GM23338 (cell line): ENCODE measurements around the gene TXNDC17. TPM values are rescaled to one million over a fixed set of nuclear protein-coding genes. Genes with fewer than 3 reads are reported as not detected.
A peak's percentile ranks its signal among the peaks of the same experiment; 100 is the strongest.

Experiments used
- ATAC-seq: fragments of 200-7000 bp; cut with Tn5 transposase; 3 replicates; pipeline ENCODE4 v1.9.1; 2020
- DNase-seq: peaks from one replicate; pipeline ENCODE4 v3.0.0-alpha.2; 2015; ENCODE audit warnings: low spot score
- H2AFZ ChIP-seq: fragments of 200-600 bp; sonication (generic); 2 replicates; pipeline ENCODE4 v1.8.0; 2016; ENCODE audit warnings: antibody characterized with exemption, mild to moderate bottlenecking, moderate library complexity
- H3F3A ChIP-seq: fragments of 200-600 bp; sonication (generic); replicated peaks from 2 replicates; pipeline ENCODE4 v1.8.0; 2017; ENCODE audit warnings: antibody characterized with exemption, mixed run types, low read depth
- H3K27ac ChIP-seq: fragments of 200-600 bp; sonication (generic); 2 replicates; pipeline ENCODE4 v1.6.1; 2016; ENCODE audit warnings: low read depth
- H3K27me3 ChIP-seq: fragments of 200-600 bp; sonication (generic); 2 replicates; pipeline ENCODE4 v1.8.0; 2016; ENCODE audit warnings: mild to moderate bottlenecking, mixed run types, moderate library complexity; ENCODE audit not compliant: insufficient read depth
- H3K36me3 ChIP-seq: fragments of 200-600 bp; sonication (generic); 2 replicates; pipeline ENCODE4 v1.8.0; 2016; ENCODE audit warnings: mild to moderate bottlenecking; ENCODE audit not compliant: insufficient read depth
- H3K4me1 ChIP-seq: fragments of 200-600 bp; sonication (generic); 2 replicates; pipeline ENCODE4 v1.8.0; 2016; ENCODE audit warnings: mild to moderate bottlenecking, moderate library complexity; ENCODE audit not compliant: insufficient read depth
- H3K4me2 ChIP-seq: fragments of 200-600 bp; sonication (generic); 2 replicates; pipeline ENCODE4 v1.7.1; 2017; ENCODE audit warnings: mixed run types
- H3K4me3 ChIP-seq: fragments of 200-600 bp; sonication (generic); 2 replicates; pipeline ENCODE4 v1.6.1; 2016; ENCODE audit warnings: mixed run types
- H3K79me2 ChIP-seq: fragments of 200-600 bp; sonication (generic); replicated peaks from 2 replicates; pipeline ENCODE4 v1.8.0; 2017; ENCODE audit warnings: mild to moderate bottlenecking; ENCODE audit not compliant: insufficient read depth
- H3K9me2 ChIP-seq: fragments of 200-600 bp; sonication (generic); 2 replicates; pipeline ENCODE4 v1.8.0; 2017; ENCODE audit not compliant: insufficient read depth
- H4K20me1 ChIP-seq: fragments of 200-600 bp; sonication (generic); replicated peaks from 2 replicates; pipeline ENCODE4 v1.8.0; 2017; ENCODE audit warnings: mild to moderate bottlenecking; ENCODE audit not compliant: insufficient read depth
- H3K27ac Mint-ChIP-seq: 2 replicates; pipeline ENCODE4 v1.8.0; 2020; ENCODE audit warnings: inconsistent platforms, mild to moderate bottlenecking, moderate library complexity, mixed read lengths
- H3K27me3 Mint-ChIP-seq: 3 replicates; pipeline ENCODE4 v1.8.0; 2022; ENCODE audit warnings: low read depth, mild to moderate bottlenecking, moderate library complexity, mixed read lengths, inconsistent platforms; ENCODE audit not compliant: insufficient read depth, poor library complexity
- H3K36me3 Mint-ChIP-seq: 3 replicates; pipeline ENCODE4 v1.8.0; 2021; ENCODE audit warnings: low read depth, mild to moderate bottlenecking, inconsistent platforms, moderate library complexity, mixed read lengths
- H3K4me1 Mint-ChIP-seq: 3 replicates; pipeline ENCODE4 v1.8.0; 2020; ENCODE audit warnings: mild to moderate bottlenecking, inconsistent platforms, mixed read lengths
- H3K4me3 Mint-ChIP-seq: 3 replicates; pipeline ENCODE4 v1.8.0; 2021; ENCODE audit warnings: moderate library complexity, mild to moderate bottlenecking, inconsistent platforms, mixed read lengths
- H3K9me3 Mint-ChIP-seq: 3 replicates; pipeline ENCODE4 v1.8.0; 2020; ENCODE audit warnings: moderate library complexity, mild to moderate bottlenecking, inconsistent platforms, mixed read lengths
- POLR2AphosphoS5 ChIP-seq: IDR thresholded peaks from 2 replicates; pipeline ENCODE4 v1.6.1; 2016; ENCODE audit warnings: antibody characterized with exemption, low read depth
- STAT1 ChIP-seq: IDR thresholded peaks from one replicate; pipeline ENCODE4 v1.6.1; 2016; ENCODE audit warnings: antibody characterized with exemption; ENCODE audit not compliant: unreplicated experiment
- ZNF114 ChIP-seq: fragments of 250-450 bp; sonication (Bioruptor Pico); IDR thresholded peaks from 2 replicates; pipeline ENCODE4 v1.5.0; 2020; ENCODE audit warnings: mild to moderate bottlenecking, moderate library complexity
- polyA plus RNA-seq: library from polyadenylated mRNA; unstranded; fragments of >200 nt; fragmentation: Nextera tagmentation; extraction: Ambion mirVana; gene quantifications from 2 replicates; pipeline ENCODE4 v1.2.1, GENCODE V29; 2016
- total RNA-seq: library from RNA; depleted of rRNA; stranded (reverse); fragments of >200 nt; shearing (Covaris generic); gene quantifications from 2 replicates; pipeline ENCODE4 v1.2.3, GENCODE V29; 2014
- TF ChIP-seq, protein P1 (sequence below), 2 experiments: fragments of 200-600 bp in 1 of 2; sonication (generic) in 1 of 2; conservative IDR thresholded peaks; 2 replicates each; pipeline versions ENCODE4 v1.5.1 to v1.6.1; 2016 to 2017; ENCODE audit warnings: antibody characterized with exemption in 2 of 2, low read depth in 2 of 2, mild to moderate bottlenecking in 2 of 2, moderate library complexity in 1 of 2
- TF ChIP-seq, protein P2 (sequence below): IDR thresholded peaks from one replicate; pipeline ENCODE4 v1.6.1; 2018; ENCODE audit warnings: antibody characterized with exemption; ENCODE audit not compliant: unreplicated experiment
- TF ChIP-seq, protein P3 (sequence below): fragments of 250-450 bp; sonication (Bioruptor Pico); IDR thresholded peaks from 2 replicates; pipeline ENCODE4 v1.5.0; 2020; ENCODE audit warnings: mild to moderate bottlenecking, moderate library complexity

TXNDC17 gene
- total and polyA plus RNA-seq, 2 experiments from 2014 or later, result 202 to 887 TPM

DNA sequence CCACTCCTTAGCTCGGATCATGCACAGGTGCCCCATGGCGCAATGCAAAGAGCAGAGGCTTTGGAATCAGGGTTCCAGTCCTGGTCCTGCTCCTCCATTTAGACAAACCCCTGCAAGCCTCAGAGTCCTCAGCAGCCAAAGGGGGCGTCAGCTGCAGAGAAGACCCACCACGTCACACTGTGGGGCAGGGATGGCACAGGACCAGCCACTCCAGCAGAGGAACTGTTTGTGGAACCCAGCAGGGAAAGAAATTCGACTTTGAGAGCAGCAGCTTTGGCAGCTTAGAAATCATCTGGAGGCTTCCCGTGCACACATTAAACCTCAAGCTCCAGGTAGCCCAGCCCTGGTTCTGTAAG lies 35.9 kb downstream of the TXNDC17 start:
- Histone ChIP-seq H4K20me1 (no peaks in the 10 kb centered on the region), H2AFZ (no peak overlapping the region), H3K4me1 (no peaks in the 10 kb centered on the region; the same call in 1 of the 2 replicates), H3K27me3 (no peaks in the 10 kb centered on the region), H3K36me3 (no peaks in the 10 kb centered on the region), H3K79me2 (no peaks in the 10 kb centered on the region), H3K9me2 (no peaks in the 10 kb centered on the region), H3F3A (no peaks in the 10 kb centered on the region), H3K27ac (no peak overlapping the region), H3K4me2 (no peak overlapping the region), H3K4me3 (no peak overlapping the region)
- peak; percentile 32 for ATAC-seq
- no peaks in the 10 kb centered on the region for H3K36me3 Mint-ChIP-seq
- DNase-seq, result no peak
- H3K4me1 Mint-ChIP-seq, result peaks cover 2% of the 10 kb centered on the region; the same call in 1 of the 3 replicates
- no peak overlapping the region for H3K27ac Mint-ChIP-seq
- no peak for TF ChIP-seq ZNF114 (CRISPR knock-in tag)
- TF ChIP-seq POLR2AphosphoS5, result no peak
- TF ChIP-seq, protein P1, sequence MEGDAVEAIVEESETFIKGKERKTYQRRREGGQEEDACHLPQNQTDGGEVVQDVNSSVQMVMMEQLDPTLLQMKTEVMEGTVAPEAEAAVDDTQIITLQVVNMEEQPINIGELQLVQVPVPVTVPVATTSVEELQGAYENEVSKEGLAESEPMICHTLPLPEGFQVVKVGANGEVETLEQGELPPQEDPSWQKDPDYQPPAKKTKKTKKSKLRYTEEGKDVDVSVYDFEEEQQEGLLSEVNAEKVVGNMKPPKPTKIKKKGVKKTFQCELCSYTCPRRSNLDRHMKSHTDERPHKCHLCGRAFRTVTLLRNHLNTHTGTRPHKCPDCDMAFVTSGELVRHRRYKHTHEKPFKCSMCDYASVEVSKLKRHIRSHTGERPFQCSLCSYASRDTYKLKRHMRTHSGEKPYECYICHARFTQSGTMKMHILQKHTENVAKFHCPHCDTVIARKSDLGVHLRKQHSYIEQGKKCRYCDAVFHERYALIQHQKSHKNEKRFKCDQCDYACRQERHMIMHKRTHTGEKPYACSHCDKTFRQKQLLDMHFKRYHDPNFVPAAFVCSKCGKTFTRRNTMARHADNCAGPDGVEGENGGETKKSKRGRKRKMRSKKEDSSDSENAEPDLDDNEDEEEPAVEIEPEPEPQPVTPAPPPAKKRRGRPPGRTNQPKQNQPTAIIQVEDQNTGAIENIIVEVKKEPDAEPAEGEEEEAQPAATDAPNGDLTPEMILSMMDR (conservative IDR thresholded peaks at IDR 0.05; ENCODE audit: low read depth in 2 of 2), result no peak
- TF ChIP-seq, protein P2, sequence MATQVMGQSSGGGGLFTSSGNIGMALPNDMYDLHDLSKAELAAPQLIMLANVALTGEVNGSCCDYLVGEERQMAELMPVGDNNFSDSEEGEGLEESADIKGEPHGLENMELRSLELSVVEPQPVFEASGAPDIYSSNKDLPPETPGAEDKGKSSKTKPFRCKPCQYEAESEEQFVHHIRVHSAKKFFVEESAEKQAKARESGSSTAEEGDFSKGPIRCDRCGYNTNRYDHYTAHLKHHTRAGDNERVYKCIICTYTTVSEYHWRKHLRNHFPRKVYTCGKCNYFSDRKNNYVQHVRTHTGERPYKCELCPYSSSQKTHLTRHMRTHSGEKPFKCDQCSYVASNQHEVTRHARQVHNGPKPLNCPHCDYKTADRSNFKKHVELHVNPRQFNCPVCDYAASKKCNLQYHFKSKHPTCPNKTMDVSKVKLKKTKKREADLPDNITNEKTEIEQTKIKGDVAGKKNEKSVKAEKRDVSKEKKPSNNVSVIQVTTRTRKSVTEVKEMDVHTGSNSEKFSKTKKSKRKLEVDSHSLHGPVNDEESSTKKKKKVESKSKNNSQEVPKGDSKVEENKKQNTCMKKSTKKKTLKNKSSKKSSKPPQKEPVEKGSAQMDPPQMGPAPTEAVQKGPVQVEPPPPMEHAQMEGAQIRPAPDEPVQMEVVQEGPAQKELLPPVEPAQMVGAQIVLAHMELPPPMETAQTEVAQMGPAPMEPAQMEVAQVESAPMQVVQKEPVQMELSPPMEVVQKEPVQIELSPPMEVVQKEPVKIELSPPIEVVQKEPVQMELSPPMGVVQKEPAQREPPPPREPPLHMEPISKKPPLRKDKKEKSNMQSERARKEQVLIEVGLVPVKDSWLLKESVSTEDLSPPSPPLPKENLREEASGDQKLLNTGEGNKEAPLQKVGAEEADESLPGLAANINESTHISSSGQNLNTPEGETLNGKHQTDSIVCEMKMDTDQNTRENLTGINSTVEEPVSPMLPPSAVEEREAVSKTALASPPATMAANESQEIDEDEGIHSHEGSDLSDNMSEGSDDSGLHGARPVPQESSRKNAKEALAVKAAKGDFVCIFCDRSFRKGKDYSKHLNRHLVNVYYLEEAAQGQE, result no peak
- no peaks in the 10 kb centered on the region for H3K9me3 Mint-ChIP-seq
- no peaks in the 10 kb centered on the region for H3K27me3 Mint-ChIP-seq
- H3K4me3 Mint-ChIP-seq, result no peak overlapping the region

DNA sequence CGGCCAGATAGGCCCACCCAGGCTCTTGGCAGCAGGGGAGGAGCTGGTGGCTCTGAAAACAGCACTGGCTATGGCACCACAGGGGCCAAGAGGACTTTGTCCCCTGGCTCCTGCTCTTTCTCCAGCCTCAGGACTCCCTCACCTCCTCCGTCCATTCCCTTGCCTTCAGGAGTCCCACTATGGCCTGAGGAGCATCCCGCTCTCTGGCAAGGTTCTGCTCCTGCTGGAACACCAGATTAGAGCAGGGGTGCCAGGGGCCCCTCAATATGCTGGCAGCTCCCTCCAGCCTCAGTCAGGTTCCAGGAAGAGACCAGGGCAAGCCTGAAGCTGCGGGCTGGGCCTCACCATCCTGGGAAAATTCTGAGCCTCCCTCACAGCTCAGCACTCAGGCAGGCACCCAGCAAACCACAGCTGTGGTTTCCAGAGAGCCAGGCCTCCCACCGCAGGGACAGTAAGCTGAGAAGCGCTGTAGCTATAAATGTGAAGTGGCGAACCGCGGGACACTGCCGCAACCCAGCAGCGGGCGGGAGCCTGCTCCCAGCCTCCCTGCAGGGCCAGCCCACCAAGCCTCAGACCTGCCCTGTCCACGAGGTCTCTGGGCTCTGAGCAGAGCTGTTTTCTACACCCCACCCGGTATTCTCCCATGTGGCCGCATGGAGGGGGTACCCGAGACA lies 36.4 kb downstream of the TXNDC17 start:
- no peak overlapping the region for H3K4me3 ChIP-seq
- no peaks in the 10 kb centered on the region; the same call in 1 of the 2 replicates for H3K4me1 ChIP-seq
- H3K27ac ChIP-seq, result no peak overlapping the region
- no peak overlapping the region for H2AFZ ChIP-seq
- no peak overlapping the region for H3K4me2 ChIP-seq
- no peak for TF ChIP-seq STAT1
- TF ChIP-seq, protein P3, sequence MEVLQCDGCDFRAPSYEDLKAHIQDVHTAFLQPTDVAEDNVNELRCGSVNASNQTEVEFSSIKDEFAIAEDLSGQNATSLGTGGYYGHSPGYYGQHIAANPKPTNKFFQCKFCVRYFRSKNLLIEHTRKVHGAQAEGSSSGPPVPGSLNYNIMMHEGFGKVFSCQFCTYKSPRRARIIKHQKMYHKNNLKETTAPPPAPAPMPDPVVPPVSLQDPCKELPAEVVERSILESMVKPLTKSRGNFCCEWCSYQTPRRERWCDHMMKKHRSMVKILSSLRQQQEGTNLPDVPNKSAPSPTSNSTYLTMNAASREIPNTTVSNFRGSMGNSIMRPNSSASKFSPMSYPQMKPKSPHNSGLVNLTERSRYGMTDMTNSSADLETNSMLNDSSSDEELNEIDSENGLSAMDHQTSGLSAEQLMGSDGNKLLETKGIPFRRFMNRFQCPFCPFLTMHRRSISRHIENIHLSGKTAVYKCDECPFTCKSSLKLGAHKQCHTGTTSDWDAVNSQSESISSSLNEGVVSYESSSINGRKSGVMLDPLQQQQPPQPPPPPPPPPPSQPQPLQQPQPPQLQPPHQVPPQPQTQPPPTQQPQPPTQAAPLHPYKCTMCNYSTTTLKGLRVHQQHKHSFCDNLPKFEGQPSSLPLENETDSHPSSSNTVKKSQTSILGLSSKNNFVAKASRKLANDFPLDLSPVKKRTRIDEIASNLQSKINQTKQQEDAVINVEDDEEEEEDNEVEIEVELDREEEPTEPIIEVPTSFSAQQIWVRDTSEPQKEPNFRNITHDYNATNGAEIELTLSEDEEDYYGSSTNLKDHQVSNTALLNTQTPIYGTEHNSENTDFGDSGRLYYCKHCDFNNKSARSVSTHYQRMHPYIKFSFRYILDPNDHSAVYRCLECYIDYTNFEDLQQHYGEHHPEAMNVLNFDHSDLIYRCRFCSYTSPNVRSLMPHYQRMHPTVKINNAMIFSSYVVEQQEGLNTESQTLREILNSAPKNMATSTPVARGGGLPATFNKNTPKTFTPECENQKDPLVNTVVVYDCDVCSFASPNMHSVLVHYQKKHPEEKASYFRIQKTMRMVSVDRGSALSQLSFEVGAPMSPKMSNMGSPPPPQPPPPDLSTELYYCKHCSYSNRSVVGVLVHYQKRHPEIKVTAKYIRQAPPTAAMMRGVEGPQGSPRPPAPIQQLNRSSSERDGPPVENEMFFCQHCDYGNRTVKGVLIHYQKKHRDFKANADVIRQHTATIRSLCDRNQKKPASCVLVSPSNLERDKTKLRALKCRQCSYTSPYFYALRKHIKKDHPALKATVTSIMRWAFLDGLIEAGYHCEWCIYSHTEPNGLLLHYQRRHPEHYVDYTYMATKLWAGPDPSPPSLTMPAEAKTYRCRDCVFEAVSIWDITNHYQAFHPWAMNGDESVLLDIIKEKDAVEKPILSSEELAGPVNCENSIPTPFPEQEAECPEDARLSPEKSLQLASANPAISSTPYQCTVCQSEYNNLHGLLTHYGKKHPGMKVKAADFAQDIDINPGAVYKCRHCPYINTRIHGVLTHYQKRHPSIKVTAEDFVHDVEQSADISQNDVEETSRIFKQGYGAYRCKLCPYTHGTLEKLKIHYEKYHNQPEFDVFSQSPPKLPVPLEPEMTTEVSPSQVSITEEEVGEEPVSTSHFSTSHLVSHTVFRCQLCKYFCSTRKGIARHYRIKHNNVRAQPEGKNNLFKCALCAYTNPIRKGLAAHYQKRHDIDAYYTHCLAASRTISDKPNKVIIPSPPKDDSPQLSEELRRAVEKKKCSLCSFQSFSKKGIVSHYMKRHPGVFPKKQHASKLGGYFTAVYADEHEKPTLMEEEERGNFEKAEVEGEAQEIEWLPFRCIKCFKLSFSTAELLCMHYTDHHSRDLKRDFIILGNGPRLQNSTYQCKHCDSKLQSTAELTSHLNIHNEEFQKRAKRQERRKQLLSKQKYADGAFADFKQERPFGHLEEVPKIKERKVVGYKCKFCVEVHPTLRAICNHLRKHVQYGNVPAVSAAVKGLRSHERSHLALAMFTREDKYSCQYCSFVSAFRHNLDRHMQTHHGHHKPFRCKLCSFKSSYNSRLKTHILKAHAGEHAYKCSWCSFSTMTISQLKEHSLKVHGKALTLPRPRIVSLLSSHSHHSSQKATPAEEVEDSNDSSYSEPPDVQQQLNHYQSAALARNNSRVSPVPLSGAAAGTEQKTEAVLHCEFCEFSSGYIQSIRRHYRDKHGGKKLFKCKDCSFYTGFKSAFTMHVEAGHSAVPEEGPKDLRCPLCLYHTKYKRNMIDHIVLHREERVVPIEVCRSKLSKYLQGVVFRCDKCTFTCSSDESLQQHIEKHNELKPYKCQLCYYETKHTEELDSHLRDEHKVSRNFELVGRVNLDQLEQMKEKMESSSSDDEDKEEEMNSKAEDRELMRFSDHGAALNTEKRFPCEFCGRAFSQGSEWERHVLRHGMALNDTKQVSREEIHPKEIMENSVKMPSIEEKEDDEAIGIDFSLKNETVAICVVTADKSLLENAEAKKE, result no peak
- H3K36me3 ChIP-seq, result no peaks in the 10 kb centered on the region
- no peaks in the 10 kb centered on the region for H3K36me3 Mint-ChIP-seq
- peak; percentile 55 for ATAC-seq
- no peaks in the 10 kb centered on the region for H3F3A ChIP-seq
- H3K9me3 Mint-ChIP-seq, result no peaks in the 10 kb centered on the region
- no peaks in the 10 kb centered on the region for H3K79me2 ChIP-seq
- no peaks in the 10 kb centered on the region for H3K9me2 ChIP-seq
- H3K27me3 Mint-ChIP-seq, result no peaks in the 10 kb centered on the region
- DNase-seq, result no peak
- no peak overlapping the region for H3K4me3 Mint-ChIP-seq
- H3K4me1 Mint-ChIP-seq, result peaks cover 2% of the 10 kb centered on the region; the same call in 1 of the 3 replicates
- H4K20me1 ChIP-seq, result no peaks in the 10 kb centered on the region
- no peak overlapping the region for H3K27ac Mint-ChIP-seq
- H3K27me3 ChIP-seq, result no peaks in the 10 kb centered on the region
